Transverse colon (tissue), 4 donors: ENCODE measurements around the gene ARHGAP44.

ENCODE experiments used
- CTCF ChIP-seq, 5 experiments: fragments of 200-600 bp in 3 of 5; fragments of 450-650 bp in 2 of 5; sonication (generic) in 3 of 5; IDR thresholded peaks; 1 replicate in 2 of 5; 2 replicates in 3 of 5; pipeline ENCODE4 v1.5.1; 2016 to 2017; ENCODE audit warnings: antibody characterized with exemption in 5 of 5, inconsistent platforms in 3 of 5, mild to moderate bottlenecking in 2 of 5, moderate library complexity in 1 of 5
- POLR2A ChIP-seq: fragments of 450-650 bp; IDR thresholded peaks from one replicate; pipeline ENCODE4 v1.6.1; 2016; ENCODE audit warnings: antibody characterized with exemption, mild to moderate bottlenecking, moderate library complexity
- POLR2AphosphoS5 ChIP-seq, 3 donors: sonication (generic); formaldehyde crosslinking; IDR thresholded peaks; one replicate each; pipeline ENCODE4 v1.6.1; 2016; ENCODE audit warnings: antibody characterized with exemption in 3 of 3

- TF ChIP-seq POLR2A (no peak), POLR2AphosphoS5 (IDR thresholded peaks at IDR 0.05) (no peak), CTCF (IDR thresholded peaks at IDR 0.05) (no peak)
Measured at GRCh38 chr17:12918142-12918541, 128.8 kb downstream of the ARHGAP44 start.
